Measurements from ENCODE around the gene PTPRT. TPM values are rescaled to one million over a fixed set of nuclear protein-coding genes. Genes with fewer than 3 reads are reported as not detected.

Gene PTPRT
- total RNA-seq, 2 donors from 2014 or later: not detected

- Mint-ChIP-seq H3K4me1 (no peaks in the 10 kb centered on the region), H3K27ac (no peak overlapping the region), H3K9me3 (peaks cover 4% of the 10 kb centered on the region), H3K4me3 (no peak overlapping the region), H3K27me3 (no peaks in the 10 kb centered on the region), H3K36me3 (ENCODE audit: low read depth) (no peaks in the 10 kb centered on the region)
- ATAC-seq (replicated peaks): no peak
These were observed 602.3 kb downstream of the PTPRT start for GRCh38 chr20:42587427-42587826.

GRCh38 chr20:42581311-42581710, 608.4 kb downstream of the PTPRT start:
- Mint-ChIP-seq H3K27ac (no peak overlapping the region), H3K27me3 (no peaks in the 10 kb centered on the region), H3K4me3 (no peak overlapping the region), H3K9me3 (peaks cover 15% of the 10 kb centered on the region), H3K4me1 (no peaks in the 10 kb centered on the region), H3K36me3 (ENCODE audit: low read depth) (no peaks in the 10 kb centered on the region)
- no peak for ATAC-seq (replicated peaks)

GRCh38 chr20:42576167-42576566, 613.5 kb downstream of the PTPRT start:
- no peak for ATAC-seq (replicated peaks)
- no peaks in the 10 kb centered on the region for H3K4me1 Mint-ChIP-seq
- no peaks in the 10 kb centered on the region for H3K36me3 Mint-ChIP-seq (ENCODE audit: low read depth)
- peaks cover 9% of the 10 kb centered on the region for H3K9me3 Mint-ChIP-seq
- H3K4me3 Mint-ChIP-seq: no peak overlapping the region
- no peaks in the 10 kb centered on the region for H3K27me3 Mint-ChIP-seq
- no peak overlapping the region for H3K27ac Mint-ChIP-seq

GRCh38 chr20:42572320-42573016, 617.2 kb downstream of the PTPRT start:
- Mint-ChIP-seq H3K27ac (no peak overlapping the region), H3K9me3 (no peaks in the 10 kb centered on the region), H3K36me3 (ENCODE audit: low read depth) (no peaks in the 10 kb centered on the region), H3K4me3 (no peak overlapping the region), H3K4me1 (no peaks in the 10 kb centered on the region), H3K27me3 (no peaks in the 10 kb centered on the region)
- ATAC-seq (replicated peaks): no peak

DNA sequence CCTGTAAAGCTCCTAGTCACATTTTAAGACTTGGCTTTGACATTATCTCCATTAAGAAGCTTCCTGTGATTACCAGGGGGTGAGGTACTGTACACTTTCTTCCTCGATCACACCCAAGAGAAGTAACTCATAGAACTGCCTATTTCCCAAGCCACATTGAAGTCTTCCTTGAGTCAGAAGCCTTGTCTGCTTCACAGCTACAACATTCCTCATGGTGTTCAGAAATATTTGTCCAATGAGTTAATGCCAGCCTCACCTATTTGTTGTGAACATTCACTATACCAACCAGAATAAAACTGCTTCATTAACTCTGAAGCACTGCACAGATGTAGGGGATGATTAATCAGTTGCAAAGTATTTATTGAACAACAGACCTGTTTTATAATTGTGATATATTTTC, 622.3 kb downstream of the PTPRT start:
- Mint-ChIP-seq H3K27me3 (no peaks in the 10 kb centered on the region), H3K4me1 (no peaks in the 10 kb centered on the region), H3K9me3 (peaks cover 3% of the 10 kb centered on the region), H3K36me3 (ENCODE audit: low read depth) (no peaks in the 10 kb centered on the region), H3K4me3 (no peak overlapping the region), H3K27ac (no peak overlapping the region)
- ATAC-seq (replicated peaks): no peak

- H3K4me3 Mint-ChIP-seq: no peak overlapping the region
- peaks cover 5% of the 10 kb centered on the region for H3K9me3 Mint-ChIP-seq
- no peaks in the 10 kb centered on the region for H3K36me3 Mint-ChIP-seq (ENCODE audit: low read depth)
- no peak for ATAC-seq (replicated peaks)
- H3K27me3 Mint-ChIP-seq: no peaks in the 10 kb centered on the region
- H3K4me1 Mint-ChIP-seq: no peaks in the 10 kb centered on the region
- no peak overlapping the region for H3K27ac Mint-ChIP-seq
These were observed 624.3 kb downstream of the PTPRT start for GRCh38 chr20:42565235-42565995.

- H3K4me1 Mint-ChIP-seq: no peaks in the 10 kb centered on the region
- H3K4me3 Mint-ChIP-seq: no peak overlapping the region
- H3K27me3 Mint-ChIP-seq: no peaks in the 10 kb centered on the region
- H3K27ac Mint-ChIP-seq: no peak overlapping the region
- H3K36me3 Mint-ChIP-seq (ENCODE audit: low read depth): no peaks in the 10 kb centered on the region
- ATAC-seq (replicated peaks): no peak
- H3K9me3 Mint-ChIP-seq: peaks cover 8% of the 10 kb centered on the region
These were observed 630.0 kb downstream of the PTPRT start for GRCh38 chr20:42559665-42560064.

- H3K4me1 Mint-ChIP-seq: no peaks in the 10 kb centered on the region
- no peak for ATAC-seq (replicated peaks)
- H3K9me3 Mint-ChIP-seq: peaks cover 9% of the 10 kb centered on the region
- H3K27me3 Mint-ChIP-seq: no peaks in the 10 kb centered on the region
- no peaks in the 10 kb centered on the region for H3K36me3 Mint-ChIP-seq (ENCODE audit: low read depth)
- no peak overlapping the region for H3K27ac Mint-ChIP-seq
- no peak overlapping the region for H3K4me3 Mint-ChIP-seq
These were observed 633.1 kb downstream of the PTPRT start for GRCh38 chr20:42556575-42556974.

- no peak for ATAC-seq (replicated peaks)
- Mint-ChIP-seq H3K27me3 (no peaks in the 10 kb centered on the region), H3K4me1 (no peaks in the 10 kb centered on the region), H3K9me3 (peaks cover 5% of the 10 kb centered on the region), H3K4me3 (no peak overlapping the region), H3K27ac (no peak overlapping the region), H3K36me3 (ENCODE audit: low read depth) (no peaks in the 10 kb centered on the region)
These were observed 636.3 kb downstream of the PTPRT start for GRCh38 chr20:42553374-42553773.

GRCh38 chr20:42549496-42549895, 640.2 kb downstream of the PTPRT start:
- H3K36me3 Mint-ChIP-seq (ENCODE audit: low read depth): no peaks in the 10 kb centered on the region
- peaks cover 5% of the 10 kb centered on the region for H3K9me3 Mint-ChIP-seq
- H3K27me3 Mint-ChIP-seq: no peaks in the 10 kb centered on the region
- ATAC-seq (replicated peaks): no peak
- no peak overlapping the region for H3K4me3 Mint-ChIP-seq
- no peak overlapping the region for H3K27ac Mint-ChIP-seq
- H3K4me1 Mint-ChIP-seq: no peaks in the 10 kb centered on the region

DNA sequence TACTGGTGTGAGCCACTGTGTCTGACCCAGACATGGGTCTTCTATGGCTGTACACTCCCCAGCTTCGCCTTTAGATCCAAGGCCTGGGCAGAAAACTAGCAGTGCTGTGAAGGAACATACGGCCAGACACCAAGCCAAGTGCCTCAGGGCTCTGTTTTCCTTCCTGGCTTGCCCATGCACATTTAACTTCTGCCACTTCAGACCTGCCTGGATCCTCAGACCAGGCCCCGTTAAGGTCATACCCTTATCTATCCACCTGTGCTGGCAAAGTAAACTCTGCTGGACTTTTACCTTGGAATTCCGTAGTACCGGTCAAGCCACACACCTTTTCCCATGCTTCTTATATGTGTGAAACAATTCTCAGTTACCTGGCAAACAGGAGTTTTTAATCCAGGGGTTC, 644.8 kb downstream of the PTPRT start:
- peaks cover 4% of the 10 kb centered on the region for H3K9me3 Mint-ChIP-seq
- no peaks in the 10 kb centered on the region for H3K4me1 Mint-ChIP-seq
- H3K27me3 Mint-ChIP-seq: no peaks in the 10 kb centered on the region
- H3K36me3 Mint-ChIP-seq (ENCODE audit: low read depth): no peaks in the 10 kb centered on the region
- ATAC-seq (replicated peaks): no peak
- H3K4me3 Mint-ChIP-seq: no peak overlapping the region
- H3K27ac Mint-ChIP-seq: no peak overlapping the region

DNA sequence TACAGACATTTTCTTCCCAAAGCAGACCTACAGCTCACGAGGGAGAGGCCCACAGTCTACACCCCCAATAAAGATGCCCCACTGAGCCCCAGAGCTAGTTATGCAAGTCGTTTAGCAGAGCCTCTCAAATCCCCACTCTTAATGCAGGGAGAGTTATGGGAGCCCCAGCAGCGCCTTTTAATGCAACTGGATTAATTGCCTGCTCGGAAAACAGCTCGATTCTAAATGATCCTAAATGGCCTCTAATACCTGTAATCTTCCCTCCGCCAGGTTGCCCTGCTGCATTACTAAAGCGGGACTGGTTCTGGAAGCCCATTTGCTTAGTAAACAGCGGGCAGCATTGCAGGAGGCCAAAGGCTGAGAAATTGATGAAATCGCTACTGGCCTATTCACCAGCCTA, 656.9 kb downstream of the PTPRT start:
- Mint-ChIP-seq H3K4me1 (no peaks in the 10 kb centered on the region), H3K27ac (no peak overlapping the region), H3K4me3 (no peak overlapping the region), H3K36me3 (ENCODE audit: low read depth) (no peaks in the 10 kb centered on the region), H3K9me3 (no peaks in the 10 kb centered on the region), H3K27me3 (no peaks in the 10 kb centered on the region)
- ATAC-seq (replicated peaks): no peak

DNA sequence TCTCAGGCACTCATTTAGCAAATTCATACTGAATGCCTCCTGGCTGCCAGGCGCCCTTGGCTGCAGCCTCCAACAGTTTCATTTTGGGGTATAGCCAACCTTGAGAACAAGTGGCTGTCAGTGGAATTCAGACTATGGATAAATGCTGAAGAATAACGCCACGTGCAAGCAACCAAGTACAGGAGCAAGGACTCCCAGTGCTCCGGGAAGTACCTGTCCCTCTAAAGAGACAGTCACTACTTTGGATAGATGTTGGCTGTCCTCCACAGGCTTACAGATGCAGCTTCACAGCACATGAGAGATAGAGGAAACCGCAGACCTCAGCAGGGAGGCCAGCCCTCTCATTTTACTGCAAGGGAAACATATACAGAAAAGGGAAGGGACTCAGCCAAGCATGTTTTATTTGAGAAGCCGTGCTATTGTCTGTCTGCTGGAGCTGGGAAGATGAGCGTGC, 658.2 kb downstream of the PTPRT start:
- H3K27me3 Mint-ChIP-seq: no peaks in the 10 kb centered on the region
- no peak overlapping the region for H3K27ac Mint-ChIP-seq
- H3K4me3 Mint-ChIP-seq: no peak overlapping the region
- H3K4me1 Mint-ChIP-seq: no peaks in the 10 kb centered on the region
- ATAC-seq (replicated peaks): no peak
- H3K9me3 Mint-ChIP-seq: no peaks in the 10 kb centered on the region
- H3K36me3 Mint-ChIP-seq (ENCODE audit: low read depth): no peaks in the 10 kb centered on the region

- ATAC-seq (replicated peaks): no peak
- no peak overlapping the region for H3K4me3 Mint-ChIP-seq
- no peaks in the 10 kb centered on the region for H3K27me3 Mint-ChIP-seq
- no peaks in the 10 kb centered on the region for H3K9me3 Mint-ChIP-seq
- H3K27ac Mint-ChIP-seq: no peak overlapping the region
- no peaks in the 10 kb centered on the region for H3K4me1 Mint-ChIP-seq
- H3K36me3 Mint-ChIP-seq (ENCODE audit: low read depth): no peaks in the 10 kb centered on the region
These were observed 658.8 kb downstream of the PTPRT start for GRCh38 chr20:42530855-42531448.

GRCh38 chr20:42530191-42530590, 659.5 kb downstream of the PTPRT start:
- H3K4me3 Mint-ChIP-seq: no peak overlapping the region
- no peaks in the 10 kb centered on the region for H3K36me3 Mint-ChIP-seq (ENCODE audit: low read depth)
- no peak for ATAC-seq (replicated peaks)
- no peaks in the 10 kb centered on the region for H3K27me3 Mint-ChIP-seq
- no peak overlapping the region for H3K27ac Mint-ChIP-seq
- no peaks in the 10 kb centered on the region for H3K4me1 Mint-ChIP-seq
- H3K9me3 Mint-ChIP-seq: no peaks in the 10 kb centered on the region
